Body of pancreas (tissue), 4 donors: ENCODE measurements around the gene SFTPA1. TPM values are rescaled to one million over a fixed set of nuclear protein-coding genes. Genes with fewer than 3 reads are reported as not detected.
"Not testable (repeated sequence)": the region's sequence is repeated elsewhere in the genome, so short reads cannot be mapped to it uniquely, and the experiment has no call there.

ENCODE experiments used
- ATAC-seq: fragments of 150-250 bp; one replicate; pipeline ENCODE4 v1.9.1; 2016
- DNase-seq, 4 donors: peaks; one replicate each; pipeline ENCODE4 v3.0.0-alpha.2; 2019
- H3K27ac ChIP-seq, 4 donors: fragments of 200-600 bp; sonication (generic); 1 replicate in 3 of 4; 2 replicates in 1 of 4; pipeline versions ENCODE4 v1.5.1 to v1.6.1; 2016 to 2019; ENCODE audit warnings: mild to moderate bottlenecking in 1 of 4, mixed read lengths in 1 of 4, moderate library complexity in 1 of 4
- H3K27me3 ChIP-seq, 2 donors: fragments of 200-600 bp; sonication (generic); one replicate each; pipeline ENCODE4 v1.6.0; 2016; ENCODE audit warnings: mild to moderate bottlenecking in 1 of 2
- H3K36me3 ChIP-seq, 2 donors: fragments of 200-600 bp; sonication (generic); replicated peaks in 1 of 2; 2 replicates each; pipeline ENCODE4 v1.5.1; 2016; ENCODE audit warnings: low read depth in 2 of 2; ENCODE audit not compliant: insufficient read depth in 1 of 2
- H3K4me1 ChIP-seq: fragments of 200-600 bp; sonication (generic); one replicate; pipeline ENCODE4 v1.6.0; 2016
- H3K4me3 ChIP-seq, 2 donors: fragments of 200-600 bp; sonication (generic); 1 replicate in 1 of 2; 2 replicates in 1 of 2; pipeline ENCODE4 v1.5.1; 2016 to 2019
- H3K9me3 ChIP-seq, 3 donors: fragments of 200-600 bp; sonication (generic); 1 replicate in 2 of 3; 2 replicates in 1 of 3; pipeline ENCODE4 v1.5.1; 2016
- POLR2A ChIP-seq, 3 donors: fragments of 450-650 bp; IDR thresholded peaks; one replicate each; pipeline ENCODE4 v1.6.1; 2016; ENCODE audit warnings: antibody characterized with exemption in 3 of 3, mild to moderate bottlenecking in 2 of 3
- WGBS, 2 donors: methylation state at CpG; one replicate each; pipeline ENCODE4 v1.1.5; 2017; 5-methylcytosine and 5-hydroxymethylcytosine counted together
- intact Hi-C: fragments of 100-400 bp; cut with DNase I; formaldehyde crosslinking; loops from one replicate; pipeline ENCODE4 v1.15.1; 2023
- total RNA-seq, 2 donors: library from RNA; depleted of rRNA; stranded (reverse); fragments of >200 nt; gene quantifications; one replicate each; pipeline ENCODE4 v1.1.0, GENCODE V29; 2016
- TF ChIP-seq, protein P1 (sequence below), 7 experiments: fragments of 450-650 bp in 4 of 7; fragments of 200-600 bp in 3 of 7; sonication (generic) in 3 of 7; IDR thresholded peaks; one replicate each; pipeline ENCODE4 v1.5.1; 2016 to 2019; ENCODE audit warnings: antibody characterized with exemption in 7 of 7

The SFTPA1 gene
- total RNA-seq, 2 donors from 2014 or later, result 0.26 TPM; not detected in 1

DNA sequence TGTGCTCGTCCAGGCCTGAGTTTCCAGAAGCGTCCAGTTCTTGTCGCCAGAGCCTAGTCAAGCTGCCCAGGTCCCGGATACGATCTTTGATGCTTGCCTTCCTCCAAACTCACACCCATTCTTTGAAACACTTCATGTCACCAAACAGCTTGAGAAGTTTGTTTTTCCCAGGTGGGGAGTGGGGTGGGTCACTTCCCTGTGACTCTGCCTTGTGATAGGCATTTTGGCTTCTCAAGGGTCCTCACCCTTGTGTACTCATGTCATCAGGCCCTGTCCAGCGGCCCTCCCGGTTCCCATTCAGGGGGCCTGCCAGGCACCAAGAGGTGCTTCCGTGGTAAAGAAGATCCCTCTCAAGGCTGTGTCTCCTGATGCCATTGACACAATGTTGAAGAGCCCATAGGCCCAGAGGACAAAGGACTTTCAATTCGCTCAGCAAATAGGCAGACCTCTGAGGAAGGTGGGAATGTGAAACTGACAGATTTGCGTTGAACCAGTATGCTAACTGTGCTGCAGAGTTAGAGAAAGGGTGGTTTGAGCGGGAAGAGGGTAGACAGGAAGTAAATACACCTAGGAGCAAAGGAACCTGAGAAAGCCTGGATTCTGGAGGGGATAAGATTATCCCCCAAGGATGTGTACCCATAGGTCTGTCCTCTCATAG, 24.7 kb upstream of the SFTPA1 start:
- H3K4me3 ChIP-seq, result no peak overlapping the region
- 79 to 86% methylated on average over 11 of the region's 11 CpGs for WGBS, 2 donors
- H3K4me1 ChIP-seq, result no peaks in the 10 kb centered on the region
- no peaks in the 10 kb centered on the region for H3K9me3 ChIP-seq
- no peak for TF ChIP-seq POLR2A (IDR thresholded peaks at IDR 0.05)
- TF ChIP-seq, protein P1, sequence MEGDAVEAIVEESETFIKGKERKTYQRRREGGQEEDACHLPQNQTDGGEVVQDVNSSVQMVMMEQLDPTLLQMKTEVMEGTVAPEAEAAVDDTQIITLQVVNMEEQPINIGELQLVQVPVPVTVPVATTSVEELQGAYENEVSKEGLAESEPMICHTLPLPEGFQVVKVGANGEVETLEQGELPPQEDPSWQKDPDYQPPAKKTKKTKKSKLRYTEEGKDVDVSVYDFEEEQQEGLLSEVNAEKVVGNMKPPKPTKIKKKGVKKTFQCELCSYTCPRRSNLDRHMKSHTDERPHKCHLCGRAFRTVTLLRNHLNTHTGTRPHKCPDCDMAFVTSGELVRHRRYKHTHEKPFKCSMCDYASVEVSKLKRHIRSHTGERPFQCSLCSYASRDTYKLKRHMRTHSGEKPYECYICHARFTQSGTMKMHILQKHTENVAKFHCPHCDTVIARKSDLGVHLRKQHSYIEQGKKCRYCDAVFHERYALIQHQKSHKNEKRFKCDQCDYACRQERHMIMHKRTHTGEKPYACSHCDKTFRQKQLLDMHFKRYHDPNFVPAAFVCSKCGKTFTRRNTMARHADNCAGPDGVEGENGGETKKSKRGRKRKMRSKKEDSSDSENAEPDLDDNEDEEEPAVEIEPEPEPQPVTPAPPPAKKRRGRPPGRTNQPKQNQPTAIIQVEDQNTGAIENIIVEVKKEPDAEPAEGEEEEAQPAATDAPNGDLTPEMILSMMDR (IDR thresholded peaks at IDR 0.05), result no peak
- H3K27me3 ChIP-seq, result no peaks in the 10 kb centered on the region
- H3K27ac ChIP-seq, result no peak overlapping the region
- ATAC-seq, result no peak
- H3K36me3 ChIP-seq, result no peaks in the 10 kb centered on the region
- no peak for DNase-seq
- intact Hi-C loops, result no loop called here

DNA sequence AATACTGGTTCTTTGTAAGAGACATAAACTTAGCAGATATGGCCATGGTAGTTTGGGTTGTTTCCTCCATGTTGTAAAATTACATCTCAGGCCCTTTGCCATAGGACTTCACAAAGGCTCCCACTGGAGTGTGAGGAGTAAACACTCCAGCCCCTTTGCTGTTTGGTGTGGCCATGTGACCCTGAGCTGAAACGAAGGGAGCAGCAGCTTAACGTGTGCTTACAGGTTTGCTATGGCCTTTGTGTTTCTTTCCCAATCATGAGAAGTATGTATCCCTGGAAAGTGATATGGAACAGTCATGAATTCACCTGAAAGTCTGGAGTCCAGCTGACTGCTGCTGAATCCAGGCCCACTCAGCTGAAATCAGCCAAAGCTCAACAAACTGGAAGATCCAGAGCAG, 23.8 kb upstream of the SFTPA1 start:
- Histone ChIP-seq H3K4me1 (no peaks in the 10 kb centered on the region), H3K36me3 (no peaks in the 10 kb centered on the region), H3K4me3 (no peak overlapping the region), H3K9me3 (no peaks in the 10 kb centered on the region), H3K27me3 (no peaks in the 10 kb centered on the region), H3K27ac (no peak overlapping the region)
- intact Hi-C loops, result no loop called here
- TF ChIP-seq, protein P1 (IDR thresholded peaks at IDR 0.05), result no peak
- TF ChIP-seq POLR2A (IDR thresholded peaks at IDR 0.05), result no peak
- WGBS, 2 donors, result 52 to 59% methylated on average over 2 of the region's 2 CpGs
- no peak for DNase-seq
- no peak for ATAC-seq

DNA sequence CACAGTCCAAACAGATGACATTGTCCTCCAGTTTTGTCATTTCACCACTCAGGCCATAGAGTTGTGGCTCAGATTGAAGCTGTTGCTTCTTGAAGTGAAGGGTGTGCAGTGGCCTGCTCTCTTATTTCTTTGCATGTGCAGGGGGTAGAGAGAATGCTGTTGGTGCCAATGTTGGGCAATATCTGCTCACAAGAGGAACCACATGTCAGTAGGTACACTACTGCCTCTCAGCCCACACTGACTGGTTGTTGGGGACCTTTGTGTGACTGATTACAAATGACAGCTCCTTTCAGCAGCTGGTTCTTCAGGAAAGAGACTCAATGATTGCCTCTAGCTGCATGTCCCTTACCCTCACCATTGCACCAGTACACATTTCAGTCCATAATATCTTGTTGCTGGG, 21.9 kb upstream of the SFTPA1 start:
- Histone ChIP-seq H3K36me3 (no peaks in the 10 kb centered on the region), H3K27ac (no peak overlapping the region), H3K27me3 (no peaks in the 10 kb centered on the region), H3K9me3 (no peaks in the 10 kb centered on the region), H3K4me3 (no peak overlapping the region), H3K4me1 (no peaks in the 10 kb centered on the region)
- intact Hi-C loops, result no loop called here
- TF ChIP-seq, protein P1 (IDR thresholded peaks at IDR 0.05), result no peak
- TF ChIP-seq POLR2A (IDR thresholded peaks at IDR 0.05), result no peak
- ATAC-seq (no peak), DNase-seq (no peak)

DNA sequence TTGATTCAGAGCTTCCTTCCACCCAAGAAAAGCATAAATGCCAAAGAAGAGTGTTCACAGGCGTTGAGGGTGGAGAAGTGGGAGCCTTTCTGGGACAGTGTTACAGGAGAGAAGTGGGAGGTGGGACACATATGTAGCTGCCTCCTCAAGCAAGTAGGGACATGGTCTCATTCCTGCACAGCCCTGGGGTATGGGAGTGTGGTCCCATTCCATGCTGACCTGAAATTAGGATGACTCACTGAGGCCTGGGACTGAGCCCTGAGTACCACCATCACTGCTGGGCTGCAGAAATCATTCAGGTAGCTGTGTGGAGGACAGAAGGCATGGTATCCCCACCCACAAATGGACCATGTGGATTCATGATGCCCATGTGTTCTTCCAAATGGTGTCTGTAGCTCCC, 17.4 kb upstream of the SFTPA1 start:
- no peaks in the 10 kb centered on the region for H3K36me3 ChIP-seq
- H3K27me3 ChIP-seq, result no peaks in the 10 kb centered on the region
- H3K9me3 ChIP-seq, result peaks cover 0 to 5% (median 0%) of the 10 kb centered on the region in 3 donors
- intact Hi-C loops, result no loop called here
- WGBS, 2 donors, result 47 to 50% methylated on average over 1 of the region's 1 CpG
- no peak for TF ChIP-seq POLR2A (IDR thresholded peaks at IDR 0.05)
- TF ChIP-seq, protein P1 (IDR thresholded peaks at IDR 0.05), result no peak
- H3K4me3 ChIP-seq, result no peak overlapping the region
- ATAC-seq (no peak), DNase-seq (no peak)
- H3K27ac ChIP-seq, result no peak overlapping the region
- H3K4me1 ChIP-seq, result no peaks in the 10 kb centered on the region

DNA sequence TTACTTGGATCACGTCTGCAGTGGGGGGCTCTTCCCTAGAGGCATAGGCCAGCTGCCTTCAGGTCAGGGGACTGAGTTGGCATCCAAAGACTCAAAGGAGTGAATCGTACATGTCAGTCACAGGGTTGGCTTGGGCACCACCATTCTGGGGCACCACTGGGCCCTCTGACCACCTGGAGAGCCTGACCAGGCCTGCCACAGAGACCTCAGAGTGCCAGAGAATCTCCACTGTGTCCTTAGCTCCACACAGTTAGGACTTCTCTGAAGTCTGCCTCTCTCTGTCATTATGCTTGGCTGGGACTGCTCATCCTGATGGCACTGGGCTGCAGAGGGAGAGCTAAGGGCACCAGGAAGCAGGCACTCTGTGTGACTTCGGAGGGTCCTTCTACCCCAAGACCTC, 16.2 kb upstream of the SFTPA1 start:
- H3K4me1 ChIP-seq, H3K27me3 ChIP-seq, H3K36me3 ChIP-seq, H3K4me3 ChIP-seq, DNase-seq, intact Hi-C loops, H3K27ac ChIP-seq, ATAC-seq, H3K9me3 ChIP-seq: not testable (repeated sequence)
- WGBS, 2 donors, result 55 to 78% methylated on average over 3 of the region's 3 CpGs
